Measurements from ENCODE around the gene COL24A1. TPM values are rescaled to one million over a fixed set of nuclear protein-coding genes. Genes with fewer than 3 reads are reported as not detected.

Gene COL24A1
- total RNA-seq, 4 donors from 2014 or later, result 0.12 to 1.1 (median 0.58) TPM

DNA sequence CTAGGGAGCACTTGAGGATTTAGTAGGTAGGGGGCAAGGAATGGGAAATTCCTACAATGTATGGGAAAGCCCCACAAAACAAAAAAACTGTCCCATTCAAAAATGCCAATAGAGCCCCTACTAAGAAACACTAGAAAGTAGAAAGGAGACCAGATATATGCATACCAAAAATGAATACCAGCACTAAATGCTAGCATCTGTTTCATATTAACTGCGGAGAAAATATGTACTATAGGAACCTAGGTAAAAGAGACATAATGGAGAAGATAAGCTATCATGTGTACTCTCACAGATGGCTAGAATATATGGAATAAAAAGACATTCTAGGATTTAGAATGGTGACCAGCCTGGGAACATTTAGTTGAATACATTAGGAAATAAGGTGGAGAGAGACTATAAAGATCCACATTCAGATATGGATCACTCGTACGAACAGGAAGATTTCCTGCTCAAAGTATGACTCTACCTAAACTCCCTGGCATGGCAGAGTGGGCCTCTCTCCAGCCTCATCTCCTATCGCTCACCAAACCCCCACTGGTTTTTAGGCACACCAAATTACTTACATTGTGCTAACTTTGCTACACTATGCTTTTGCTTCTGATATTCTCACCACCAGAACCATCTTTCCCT, 466.7 kb downstream of the COL24A1 start:
- ATAC-seq (ENCODE audit: low FRiP score) (no peak), DNase-seq (ENCODE audit: low spot score) (no peak)
- TF ChIP-seq CTCF (IDR thresholded peaks at IDR 0.05), result no peak

- DNase-seq (ENCODE audit: low spot score) (no peak), ATAC-seq (ENCODE audit: low FRiP score) (no peak)
- no peak for TF ChIP-seq CTCF (IDR thresholded peaks at IDR 0.05)
These were observed 473.1 kb downstream of the COL24A1 start for GRCh38 chr1:85683292-85684025.

- DNase-seq (ENCODE audit: low spot score), result no peak
- TF ChIP-seq CTCF (IDR thresholded peaks at IDR 0.05), result no peak
- ATAC-seq (ENCODE audit: low FRiP score), result no peak
These were observed 475.5 kb downstream of the COL24A1 start for GRCh38 chr1:85681087-85681486.

Small RNAs within 50 kb of the gene (small RNA-seq; reads per million reads assigned to genes)
- gene RNA5SP51, result not detected

Other genes starting within 250 kb of the COL24A1 start
- gene ODF2L, start 239.6 kb upstream of the COL24A1 start, total RNA-seq, result 10 to 100 TPM; 32.9 to 67.9 (median 36.6) TPM